Stomach smooth muscle (tissue), 2 donors: ENCODE results near the gene GIMAP8.
"Not testable (repeated sequence)": the region's sequence is repeated elsewhere in the genome, so short reads cannot be mapped to it uniquely, and the experiment has no call there.

Experiments used
- H3K27ac ChIP-seq: one replicate; pipeline ENCODE4 v1.7.0; 2013; ENCODE audit warnings: mild to moderate bottlenecking, low read length, inconsistent platforms
- H3K27me3 ChIP-seq, 2 donors: one replicate each; pipeline ENCODE4 v1.7.0; 2013; ENCODE audit warnings: low read length in 2 of 2; ENCODE audit not compliant: insufficient read depth in 2 of 2, control insufficient read depth in 1 of 2
- H3K36me3 ChIP-seq, 2 donors: one replicate each; pipeline ENCODE4 v1.7.0; 2013; ENCODE audit warnings: low read length in 2 of 2; ENCODE audit not compliant: control insufficient read depth in 2 of 2, insufficient read depth in 2 of 2
- H3K4me1 ChIP-seq: one replicate; pipeline ENCODE4 v1.7.0; 2013; ENCODE audit warnings: low read length; ENCODE audit not compliant: control insufficient read depth, insufficient read depth
- H3K4me3 ChIP-seq, 2 donors: one replicate each; pipeline ENCODE4 v1.7.0; 2013; ENCODE audit warnings: low read length in 2 of 2
- H3K9ac ChIP-seq, 2 donors: one replicate each; pipeline ENCODE4 v1.7.0; 2013; ENCODE audit warnings: low read length in 2 of 2, mild to moderate bottlenecking in 1 of 2
- H3K9me3 ChIP-seq, 2 donors: one replicate each; pipeline ENCODE4 v1.7.0; 2013; ENCODE audit warnings: low read length in 2 of 2; ENCODE audit not compliant: control insufficient read depth in 2 of 2
- donor health status: healthy.
- donor health status: Pancreatic carcinoma.

The GIMAP8 gene

GRCh38 chr7:150516956-150517745 is 66.7 kb downstream of the GIMAP8 start:
- H3K9me3 ChIP-seq: no peaks in the 10 kb centered on the region
- H3K36me3 ChIP-seq: no peaks in the 10 kb centered on the region
- H3K4me3 ChIP-seq: no peak overlapping the region
- no peaks in the 10 kb centered on the region for H3K4me1 ChIP-seq
- H3K27me3 ChIP-seq: no peaks in the 10 kb centered on the region
- no peak overlapping the region for H3K9ac ChIP-seq
- H3K27ac ChIP-seq: no peak overlapping the region

DNA sequence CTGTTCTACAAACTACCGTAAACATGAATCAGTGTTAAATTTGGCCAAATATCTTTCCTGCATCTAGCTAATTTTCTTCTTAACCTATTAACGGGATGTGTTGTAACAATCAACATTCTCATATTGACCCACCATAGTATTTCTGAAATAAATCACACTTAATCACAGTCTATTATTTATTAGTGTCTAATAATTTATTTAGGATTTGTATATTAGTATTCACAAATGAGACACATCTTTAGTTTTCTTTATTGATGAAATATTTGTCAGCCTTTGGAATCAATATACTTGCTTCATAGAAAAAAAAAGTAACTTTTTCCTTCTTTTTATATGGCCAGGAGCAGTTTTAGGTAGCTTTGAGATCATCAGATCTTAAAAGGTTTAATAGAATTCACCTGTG is 68.9 kb downstream of the GIMAP8 start:
- H3K36me3 ChIP-seq: no peaks in the 10 kb centered on the region
- H3K9ac ChIP-seq: no peak overlapping the region
- no peaks in the 10 kb centered on the region for H3K4me1 ChIP-seq
- H3K4me3 ChIP-seq: no peak overlapping the region
- H3K27me3 ChIP-seq: no peaks in the 10 kb centered on the region
- H3K9me3 ChIP-seq: no peaks in the 10 kb centered on the region
- no peak overlapping the region for H3K27ac ChIP-seq

- peak overlapping the region in 1 of 2 donors; percentile 35 for H3K4me3 ChIP-seq
- H3K9me3 ChIP-seq: no peaks in the 10 kb centered on the region
- no peaks in the 10 kb centered on the region for H3K4me1 ChIP-seq
- no peaks in the 10 kb centered on the region for H3K36me3 ChIP-seq
- no peaks in the 10 kb centered on the region for H3K27me3 ChIP-seq
- H3K27ac ChIP-seq: no peak overlapping the region
- H3K9ac ChIP-seq: no peak overlapping the region
Measured at GRCh38 chr7:150520145-150520544, 69.7 kb downstream of the GIMAP8 start.

GRCh38 chr7:150522931-150523330 is 72.5 kb downstream of the GIMAP8 start:
- H3K4me3 ChIP-seq, H3K9me3 ChIP-seq, H3K9ac ChIP-seq, H3K27ac ChIP-seq, H3K36me3 ChIP-seq, H3K27me3 ChIP-seq, H3K4me1 ChIP-seq: not testable (repeated sequence)

DNA sequence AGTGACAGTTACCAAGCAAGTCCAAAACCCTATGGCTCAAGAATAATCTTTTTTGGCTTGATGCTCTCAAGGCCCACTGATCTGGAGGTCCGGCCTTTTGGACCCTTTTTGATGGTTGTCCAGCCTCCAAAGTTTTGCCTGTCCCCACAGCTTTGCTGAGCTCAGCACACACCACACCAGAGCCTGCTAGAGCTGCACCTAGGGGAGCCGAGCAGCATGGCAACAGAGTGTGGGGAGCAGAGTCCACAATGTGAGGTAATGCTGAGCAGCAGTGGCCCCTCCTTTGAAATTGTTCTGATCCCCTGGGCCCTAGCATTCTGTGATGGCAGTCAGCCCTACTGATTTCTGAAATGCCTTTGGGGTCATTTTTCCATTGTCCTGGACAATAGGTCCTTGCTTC is 73.6 kb downstream of the GIMAP8 start:
- H3K27me3 ChIP-seq: no peaks in the 10 kb centered on the region

More for the DNA sequence above, 73.6 kb downstream of the GIMAP8 start:
- Histone ChIP-seq H3K4me3 (no peak overlapping the region), H3K4me1 (no peaks in the 10 kb centered on the region), H3K36me3 (no peaks in the 10 kb centered on the region), H3K9ac (no peak overlapping the region), H3K27ac (no peak overlapping the region), H3K9me3 (peaks cover 0 to under 1% of the 10 kb centered on the region in 2 donors)
